ENCODE results near the gene PTH2. TPM values are rescaled to one million over a fixed set of nuclear protein-coding genes. Genes with fewer than 3 reads are reported as not detected.

Gene PTH2
- polyA plus RNA-seq, 1 donor (not counting 4 experiments of a cell fraction or from before 2014, with no cell fraction given), result not detected

GRCh38 chr19:49443366-49444099, 20.3 kb upstream of the PTH2 start:
- Histone ChIP-seq H2AFZ (ENCODE audit: control insufficient read depth, low read length) (peak overlapping the region; percentile 95), H3K27me3 (ENCODE audit: control insufficient read depth, extremely low read depth, insufficient read depth, low read length) (peaks cover 39% of the 10 kb centered on the region), H3K9me3 (ENCODE audit: control insufficient read depth, low read depth, low read length) (no peaks in the 10 kb centered on the region), H3K4me3 (ENCODE audit: control insufficient read depth in 2 of 3, extremely low read depth in 1 of 3, insufficient read depth in 2 of 3, low read depth in 1 of 3, low read length in 3 of 3) (peak overlapping the region; percentile 53 to 79 (median 65)), H3K79me2 (ENCODE audit: control insufficient read depth, insufficient read depth, low read length) (no peaks in the 10 kb centered on the region), H3K36me3 (ENCODE audit: control insufficient read depth in 2 of 2, extremely low read depth in 1 of 2, insufficient read depth in 2 of 2, low read length in 2 of 2) (peaks cover 0 to 9% of the 10 kb centered on the region in 2 experiments), H4K20me1 (ENCODE audit: control insufficient read depth, extremely low read depth, insufficient read depth, low read length) (no peaks in the 10 kb centered on the region), H3K4me1 (ENCODE audit: control insufficient read depth, extremely low read depth, insufficient read depth, low read length) (peaks cover 7% of the 10 kb centered on the region), H3K4me2 (ENCODE audit: control insufficient read depth, extremely low read depth, insufficient read depth, low read depth, low read length) (peak overlapping the region; percentile 82), H3K27ac (ENCODE audit: control insufficient read depth, insufficient read depth, low read length) (peak overlapping the region; percentile 13), H3K9me1 (ENCODE audit: control insufficient read depth, extremely low read depth, insufficient read depth, low read length) (no peaks in the 10 kb centered on the region), H3K9ac (ENCODE audit: control insufficient read depth, extremely low read depth, insufficient read depth, low read length) (peak overlapping the region; percentile 79)
- TF ChIP-seq, protein P1, sequence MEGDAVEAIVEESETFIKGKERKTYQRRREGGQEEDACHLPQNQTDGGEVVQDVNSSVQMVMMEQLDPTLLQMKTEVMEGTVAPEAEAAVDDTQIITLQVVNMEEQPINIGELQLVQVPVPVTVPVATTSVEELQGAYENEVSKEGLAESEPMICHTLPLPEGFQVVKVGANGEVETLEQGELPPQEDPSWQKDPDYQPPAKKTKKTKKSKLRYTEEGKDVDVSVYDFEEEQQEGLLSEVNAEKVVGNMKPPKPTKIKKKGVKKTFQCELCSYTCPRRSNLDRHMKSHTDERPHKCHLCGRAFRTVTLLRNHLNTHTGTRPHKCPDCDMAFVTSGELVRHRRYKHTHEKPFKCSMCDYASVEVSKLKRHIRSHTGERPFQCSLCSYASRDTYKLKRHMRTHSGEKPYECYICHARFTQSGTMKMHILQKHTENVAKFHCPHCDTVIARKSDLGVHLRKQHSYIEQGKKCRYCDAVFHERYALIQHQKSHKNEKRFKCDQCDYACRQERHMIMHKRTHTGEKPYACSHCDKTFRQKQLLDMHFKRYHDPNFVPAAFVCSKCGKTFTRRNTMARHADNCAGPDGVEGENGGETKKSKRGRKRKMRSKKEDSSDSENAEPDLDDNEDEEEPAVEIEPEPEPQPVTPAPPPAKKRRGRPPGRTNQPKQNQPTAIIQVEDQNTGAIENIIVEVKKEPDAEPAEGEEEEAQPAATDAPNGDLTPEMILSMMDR (optimal IDR thresholded peaks at IDR 0.05 in 1 of 3, IDR thresholded peaks at IDR 0.05 in 1 of 3, conservative IDR thresholded peaks at IDR 0.05 in 1 of 3; ENCODE audit: extremely low read depth in 1 of 3, insufficient read depth in 2 of 3, low read length in 3 of 3), result peak; percentile 54 to 98 (median 83)
- TF ChIP-seq EZH2 (IDR thresholded peaks at IDR 0.05; ENCODE audit: low read length), result no peak
- peak; percentile 49 for FAIRE-seq
- peak; percentile 73 for DNase-seq (ENCODE audit: low read depth, low spot score)
- dilution Hi-C loops (cut with MboI; ENCODE audit: extremely low pct_ligation_motif_present, low sequenced_read_pairs), result no loop called here

DNA sequence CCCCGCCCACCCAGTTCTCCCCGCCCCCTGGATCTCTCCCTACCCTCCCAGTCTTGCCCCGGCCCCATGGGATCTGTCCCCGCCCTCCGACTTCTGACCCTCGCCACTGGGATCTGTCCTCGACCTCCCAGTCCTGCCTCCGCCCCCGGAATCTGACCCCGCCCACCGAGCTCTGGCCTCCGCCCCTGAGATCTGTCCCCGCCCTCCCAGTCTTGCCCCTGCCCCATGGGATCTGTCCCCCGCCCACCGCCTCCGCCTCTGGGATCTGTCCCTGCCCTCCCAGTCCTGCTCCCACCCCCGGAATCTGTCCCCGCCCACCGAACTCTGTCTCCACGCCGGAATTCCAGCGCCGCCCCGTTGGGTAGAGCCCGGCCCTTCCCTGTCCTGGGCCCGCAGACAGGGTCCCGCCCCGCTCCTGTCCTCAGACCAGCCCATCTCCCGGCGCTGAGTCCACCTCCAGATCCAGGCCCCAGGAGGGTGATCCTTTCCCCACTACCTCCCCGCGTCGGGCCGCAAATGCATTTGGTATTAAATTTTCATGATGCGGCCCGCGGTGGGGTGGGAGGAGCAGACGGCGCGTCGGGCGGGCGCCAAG, 19.6 kb upstream of the PTH2 start:
- FAIRE-seq, result no peak
- Histone ChIP-seq H3K9me1 (ENCODE audit: control insufficient read depth, extremely low read depth, insufficient read depth, low read length) (no peaks in the 10 kb centered on the region), H3K4me3 (ENCODE audit: control insufficient read depth in 2 of 3, extremely low read depth in 1 of 3, insufficient read depth in 2 of 3, low read depth in 1 of 3, low read length in 3 of 3) (peak overlapping the region; percentile 53 to 79 (median 65)), H3K36me3 (ENCODE audit: control insufficient read depth in 2 of 2, extremely low read depth in 1 of 2, insufficient read depth in 2 of 2, low read length in 2 of 2) (peaks cover 0 to 5% of the 10 kb centered on the region in 2 experiments), H3K27ac (ENCODE audit: control insufficient read depth, insufficient read depth, low read length) (peak overlapping the region; percentile 13), H3K4me1 (ENCODE audit: control insufficient read depth, extremely low read depth, insufficient read depth, low read length) (peaks cover 7% of the 10 kb centered on the region), H3K4me2 (ENCODE audit: control insufficient read depth, extremely low read depth, insufficient read depth, low read depth, low read length) (peak overlapping the region; percentile 82), H3K79me2 (ENCODE audit: control insufficient read depth, insufficient read depth, low read length) (no peaks in the 10 kb centered on the region), H3K27me3 (ENCODE audit: control insufficient read depth, extremely low read depth, insufficient read depth, low read length) (peaks cover 46% of the 10 kb centered on the region), H3K9me3 (ENCODE audit: control insufficient read depth, low read depth, low read length) (no peaks in the 10 kb centered on the region), H2AFZ (ENCODE audit: control insufficient read depth, low read length) (peak overlapping the region; percentile 95), H3K9ac (ENCODE audit: control insufficient read depth, extremely low read depth, insufficient read depth, low read length) (peak overlapping the region; percentile 79), H4K20me1 (ENCODE audit: control insufficient read depth, extremely low read depth, insufficient read depth, low read length) (no peaks in the 10 kb centered on the region)
- peak; percentile 69 for DNase-seq (ENCODE audit: low read depth, low spot score)
- TF ChIP-seq, protein P1 (optimal IDR thresholded peaks at IDR 0.05 in 1 of 3, IDR thresholded peaks at IDR 0.05 in 1 of 3, conservative IDR thresholded peaks at IDR 0.05 in 1 of 3; ENCODE audit: extremely low read depth in 1 of 3, insufficient read depth in 2 of 3, low read length in 3 of 3), result no peak
- TF ChIP-seq EZH2 (IDR thresholded peaks at IDR 0.05; ENCODE audit: low read length), result no peak
- dilution Hi-C loops (cut with MboI; ENCODE audit: extremely low pct_ligation_motif_present, low sequenced_read_pairs), result no loop called here

Data from keratinocyte (primary cell).